Pancreas (tissue), 10 donors: ENCODE data around the gene PAWR. TPM values are rescaled to one million over a fixed set of nuclear protein-coding genes. Genes with fewer than 3 reads are reported as not detected.

ENCODE experiments used
- ATAC-seq, 4 donors: fragments of 200-7000 bp; cut with Tn5 transposase; one replicate each; pipeline versions ENCODE4 v1.8.0 to v1.9.1; 2020; ENCODE audit warnings: mild to moderate bottlenecking in 4 of 4, moderate library complexity in 4 of 4
- DNase-seq, 6 donors: peaks; one replicate each; pipeline ENCODE4 v3.0.0-alpha.2; 2020
- FAIRE-seq: peaks from 2 replicates; lab custom pipeline; 2012; peaks lifted over from hg19 to GRCh38; lab: Jason Lieb, UNC
- H3K27ac ChIP-seq, 4 donors: fragments of 200-600 bp; sonication (generic); 1 replicate in 3 of 4; 2 replicates in 1 of 4; pipeline versions ENCODE4 v1.5.0 to v1.8.0; 2020
- H3K27me3 ChIP-seq, 4 donors: fragments of 200-600 bp; one replicate each; pipeline ENCODE4 v1.8.0; 2021
- H3K36me3 ChIP-seq, 3 donors: fragments of 200-600 bp; sonication (generic) in 1 of 3; one replicate each; pipeline versions ENCODE4 v1.5.0 to v1.8.0; 2020 to 2021
- H3K4me1 ChIP-seq, 3 donors: fragments of 200-600 bp; one replicate each; pipeline ENCODE4 v1.8.0; 2021
- H3K4me3 ChIP-seq, 4 donors: fragments of 200-600 bp; sonication (generic) in 2 of 4; one replicate each; pipeline versions ENCODE4 v1.5.0 to v1.8.0; 2020 to 2021
- H3K9me3 ChIP-seq, 4 donors: fragments of 200-600 bp; one replicate each; pipeline ENCODE4 v1.8.0; 2021
- CTCF ChIP-seq, 4 donors: fragments of 200-600 bp; sonication (generic) in 3 of 4; IDR thresholded peaks; one replicate each; pipeline versions ENCODE4 v1.5.0 to v1.8.0; 2021; ENCODE audit warnings: antibody characterized with exemption in 4 of 4
- WGBS, 2 donors: extraction: QIAGEN DNeasy Blood & Tissue Kit; methylation state at CpG; one replicate each; pipeline ENCODE4 v1.1.7; 2013; 5-methylcytosine and 5-hydroxymethylcytosine counted together
- intact Hi-C, 3 donors: fragments of 100-400 bp; cut with DNase I; formaldehyde crosslinking; loops; one replicate each; pipeline versions ENCODE4 v1.11.1 to v1.14.2; 2022
- polyA plus RNA-seq, 2 donors: library from polyadenylated mRNA; stranded (reverse); fragments of 200-250 nt; gene quantifications; one replicate each; pipeline ENCODE4 v1.2.3, GENCODE V29; 2013
- total RNA-seq, 6 donors: library from RNA; stranded (reverse); fragmentation: NEBNext Ultra II Directional in 4 of 6; extraction: Animal tissue kit (Norgen Biotek cat#: 25700) in 4 of 6; gene quantifications; one replicate each; pipeline versions ENCODE4 v1.2.1 to v1.2.4, GENCODE V29; 2021 to 2023
- donor health status: healthy with polysubstance abuse.
- donor health status: DM: no; HTN: no; CAD: no; lungs with moderate emphysema.
- donor health status: DM: no; HTN: no; CAD: no.
- donor health status: control.
- donor health status: control.
- donor health status: Bipolar disorder and iron deficiency.
- donor health status: DM: yes; HTN: yes; CAD: no.
- donor health status: DM: no; HTN: no; CAD: no.
- donor health status: DM: no; HTN: no; CAD: no.
- donor health status: DM: yes; HTN: yes; CAD: no.

PAWR gene
- total and polyA plus RNA-seq, 8 donors: 18.8 to 64.4 (median 37.3) TPM

- Histone ChIP-seq H3K36me3 (peaks cover 0 to 6% (median 0%) of the 10 kb centered on the region in 3 donors), H3K27ac (no peak overlapping the region), H3K4me1 (peaks cover 0 to 5% (median 3%) of the 10 kb centered on the region in 3 donors), H3K27me3 (no peaks in the 10 kb centered on the region), H3K4me3 (no peak overlapping the region), H3K9me3 (no peaks in the 10 kb centered on the region)
- FAIRE-seq: no peak
- WGBS, 2 donors: 64 to 75% methylated on average over 3 of the region's 3 CpGs
- intact Hi-C loops: no loop called here
- DNase-seq: no peak
- no peak for ATAC-seq
- TF ChIP-seq CTCF (IDR thresholded peaks at IDR 0.05): no peak
These were observed 76.0 kb downstream of the PAWR start for GRCh38 chr12:79614730-79615129.

DNA sequence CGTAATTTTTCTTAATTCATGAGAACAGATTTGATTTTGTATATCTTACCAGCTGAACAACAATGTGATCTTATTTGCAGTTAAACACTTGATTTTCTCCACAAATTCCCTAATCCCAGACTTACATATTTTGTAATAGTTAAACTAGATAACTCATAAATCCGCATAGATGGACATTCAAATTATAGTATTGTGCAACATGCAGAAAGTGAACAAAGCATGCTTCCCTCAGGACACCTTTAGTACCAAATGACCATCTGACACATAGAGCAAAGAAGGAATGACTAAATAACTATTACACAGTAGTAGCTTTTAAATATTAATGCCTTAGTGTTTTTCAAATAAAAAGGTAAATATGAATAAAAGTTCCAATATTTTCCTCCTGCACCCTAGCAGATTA is 88.9 kb downstream of the PAWR start:
- H3K27me3 ChIP-seq: no peaks in the 10 kb centered on the region
- H3K9me3 ChIP-seq: no peaks in the 10 kb centered on the region
- no peaks in the 10 kb centered on the region for H3K36me3 ChIP-seq
- WGBS, 2 donors: 80 to 83% methylated on average over 2 of the region's 2 CpGs
- ATAC-seq (no peak), FAIRE-seq (no peak), DNase-seq (no peak)
- intact Hi-C loops: no loop called here
- TF ChIP-seq CTCF (IDR thresholded peaks at IDR 0.05): no peak
- H3K27ac ChIP-seq: no peak overlapping the region
- H3K4me3 ChIP-seq: no peak overlapping the region
- no peaks in the 10 kb centered on the region for H3K4me1 ChIP-seq

GRCh38 chr12:79597910-79598309 is 92.9 kb downstream of the PAWR start:
- no peak for ATAC-seq
- TF ChIP-seq CTCF (IDR thresholded peaks at IDR 0.05): no peak
- intact Hi-C loops: no loop called here
- Histone ChIP-seq H3K9me3 (no peaks in the 10 kb centered on the region), H3K4me1 (no peaks in the 10 kb centered on the region), H3K36me3 (no peaks in the 10 kb centered on the region), H3K4me3 (no peak overlapping the region), H3K27ac (no peak overlapping the region), H3K27me3 (no peaks in the 10 kb centered on the region)
- FAIRE-seq: no peak
- 90 to 92% methylated on average over 3 of the region's 3 CpGs for WGBS, 2 donors
- no peak for DNase-seq

- H3K27ac ChIP-seq: no peak overlapping the region
- ATAC-seq: no peak
- FAIRE-seq: no peak
- no peak for DNase-seq
- H3K9me3 ChIP-seq: no peaks in the 10 kb centered on the region
- no peaks in the 10 kb centered on the region for H3K27me3 ChIP-seq
- no peaks in the 10 kb centered on the region for H3K4me1 ChIP-seq
- TF ChIP-seq CTCF (IDR thresholded peaks at IDR 0.05): no peak
- H3K36me3 ChIP-seq: no peaks in the 10 kb centered on the region
- 82 to 84% methylated on average over 10 of the region's 10 CpGs for WGBS, 2 donors
- intact Hi-C loops: no loop called here
- H3K4me3 ChIP-seq: no peak overlapping the region
These were observed 93.9 kb downstream of the PAWR start for GRCh38 chr12:79596719-79597350.

DNA sequence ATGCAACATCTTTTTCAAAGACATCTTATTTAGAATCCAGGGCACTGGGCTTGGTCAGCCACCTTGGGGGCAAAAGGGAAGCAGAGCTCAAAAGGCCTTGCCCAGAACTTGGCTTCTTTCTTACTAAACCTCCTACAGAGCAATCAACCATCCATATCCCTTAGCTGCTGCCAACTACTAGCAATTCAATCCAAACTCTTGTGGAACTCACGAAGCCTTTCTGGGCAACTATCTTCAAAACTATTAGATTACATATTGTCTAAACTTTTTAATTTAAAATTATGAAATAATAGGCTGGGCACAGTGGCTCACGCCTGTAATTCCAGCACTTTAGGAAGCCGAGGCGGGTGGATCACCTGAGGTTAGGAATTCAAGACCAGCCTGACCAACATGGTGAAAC is 95.5 kb downstream of the PAWR start:
- no peaks in the 10 kb centered on the region for H3K36me3 ChIP-seq
- ATAC-seq (no peak), FAIRE-seq (no peak), DNase-seq (no peak)
- WGBS, 2 donors: 90 to 91% methylated on average over 4 of the region's 4 CpGs
- H3K4me1 ChIP-seq: peaks cover 0 to 3% (median 0%) of the 10 kb centered on the region in 3 donors
- H3K9me3 ChIP-seq: no peaks in the 10 kb centered on the region
- intact Hi-C loops: no loop called here
- H3K4me3 ChIP-seq: no peak overlapping the region
- no peak for TF ChIP-seq CTCF (IDR thresholded peaks at IDR 0.05)
- no peaks in the 10 kb centered on the region for H3K27me3 ChIP-seq
- no peak overlapping the region for H3K27ac ChIP-seq
